HL-60 (cell line): ENCODE data around the gene SPX.

Source experiments
- DNase-seq, 2 experiments: peaks; one replicate each; pipeline ENCODE4 v3.0.0-alpha.2; 2010 to 2020; ENCODE audit warnings: low read depth in 1 of 2, low spot score in 1 of 2
- H3K27ac ChIP-seq: fragments of 250-450 bp; sonication (Bioruptor Pico); replicated peaks from 2 replicates; pipeline ENCODE4 v1.5.1; 2020; ENCODE audit warnings: mild to moderate bottlenecking, moderate library complexity
- H3K27me3 ChIP-seq: fragments of 250-450 bp; sonication (Bioruptor Pico); 2 replicates; pipeline ENCODE4 v1.5.1; 2021; ENCODE audit warnings: mild to moderate bottlenecking, moderate library complexity; ENCODE audit not compliant: insufficient read depth, poor library complexity, severe bottlenecking
- H3K4me3 ChIP-seq: replicated peaks from 2 replicates; pipeline ENCODE4 v1.5.1; 2011; ENCODE audit warnings: mild to moderate bottlenecking, control low read depth, low read length; ENCODE audit not compliant: insufficient read depth
- CTCF ChIP-seq: IDR thresholded peaks from one replicate; pipeline ENCODE4 v1.5.1; 2011; ENCODE audit warnings: low read length, control low read depth, inconsistent platforms; ENCODE audit not compliant: insufficient read depth
- GABPA ChIP-seq: IDR thresholded peaks from 2 replicates; pipeline ENCODE4 v1.6.1; 2012; ENCODE audit warnings: low read depth
- POLR2AphosphoS5 ChIP-seq: IDR thresholded peaks from 2 replicates; pipeline ENCODE4 v1.6.1; 2012; ENCODE audit warnings: low read depth
- REST ChIP-seq: IDR thresholded peaks from 2 replicates; pipeline ENCODE4 v1.6.1; 2012; ENCODE audit warnings: low read depth; ENCODE audit not compliant: insufficient replicate concordance
- SPI1 ChIP-seq: IDR thresholded peaks from 2 replicates; pipeline ENCODE4 v1.6.1; 2012; ENCODE audit warnings: low read depth, mild to moderate bottlenecking, borderline replicate concordance

SPX gene

GRCh38 chr12:21500786-21501257 lies 25.3 kb upstream of the SPX start:
- H3K27ac ChIP-seq: peak overlapping the region; percentile 82
- H3K4me3 ChIP-seq: peak overlapping the region; percentile 97
- TF ChIP-seq SPI1 (no peak), REST (no peak), GABPA (no peak), POLR2AphosphoS5 (no peak), CTCF (no peak)
- no peak for DNase-seq
- H3K27me3 ChIP-seq: no peaks in the 10 kb centered on the region

- Histone ChIP-seq H3K4me3 (peak within 1 kb of the TSS; percentile 97), H3K27me3 (no peaks in the 10 kb centered on the region), H3K27ac (peak within 1 kb of the TSS; percentile 82)
- no peak for TF ChIP-seq REST
- peak; percentile 56; the same call in 1 of the 2 replicates for TF ChIP-seq SPI1
- no peak for TF ChIP-seq CTCF
- TF ChIP-seq POLR2AphosphoS5: peak; percentile 64; the same call in 1 of the 2 replicates
- TF ChIP-seq GABPA: peak; percentile 67
- DNase-seq: peak; percentile 94 to 97
These were observed 24.6 kb upstream of the SPX start, which contains the start of the genes GOLT1B and RECQL for GRCh38 chr12:21501258-21502163. Gene GOLT1B, plus strand, starts transcription at chr12:21501789. Its CDS starts 135 bp downstream, at chr12:21501924. Gene RECQL, minus strand, starts transcription at chr12:21501635. Its CDS starts 2,065 bp downstream, at chr12:21499570.

GRCh38 chr12:21502164-21502496 lies 24.0 kb upstream of the SPX start:
- peak in 1 of 2 experiments; percentile 24 for DNase-seq
- Histone ChIP-seq H3K4me3 (peak overlapping the region; percentile 97), H3K27ac (peak overlapping the region; percentile 82), H3K27me3 (no peaks in the 10 kb centered on the region)
- TF ChIP-seq POLR2AphosphoS5 (no peak), REST (no peak), SPI1 (no peak), GABPA (no peak), CTCF (no peak)
